Right lobe of liver (tissue), 4 donors: Measurements from ENCODE around the gene MPG.

ENCODE experiments used
- CTCF ChIP-seq, 4 donors: fragments of 200-600 bp in 3 of 4; fragments of 450-650 bp in 1 of 4; IDR thresholded peaks; one replicate each; pipeline versions ENCODE4 v1.5.1 to v1.8.0; 2016 to 2022; ENCODE audit warnings: antibody characterized with exemption in 4 of 4, mild to moderate bottlenecking in 2 of 4
- POLR2A ChIP-seq: fragments of 450-650 bp; IDR thresholded peaks from one replicate; pipeline ENCODE4 v1.6.1; 2017; ENCODE audit warnings: antibody characterized with exemption, mild to moderate bottlenecking
- donor health status: DM: no; HTN: no; CAD: no.
- donor health status: DM: no; HTN: no; CAD: no.
- donor health status: DM: no; HTN: yes; CAD: no.

GRCh38 chr16:105521-105920 lies 27.5 kb downstream of the MPG start:
- TF ChIP-seq POLR2A = no peak
- TF ChIP-seq CTCF (IDR thresholded peaks at IDR 0.05) = no peak
